A673 (cell line): ENCODE data around the gene RNF6. TPM values are rescaled to one million over a fixed set of nuclear protein-coding genes. Genes with fewer than 3 reads are reported as not detected.

Experiments
- BruUV-seq: library from RNA; stranded (reverse); fragments of 400-500 nt; replicated peaks from 2 replicates; lab custom pipeline; 2021; lab: Mats Ljungman, UMichigan
- CTCF ChIA-PET: fragments of 300-600 bp; sonication (Branson Sonifier 250); formaldehyde crosslinking; loops from one replicate; lab custom pipeline; 2022; ENCODE audit warnings: antibody characterized with exemption; lab: Charles Lee
- POLR2A ChIA-PET: fragments of 300-600 bp; sonication (Branson Sonifier 250); formaldehyde crosslinking; loops from one replicate; lab custom pipeline; 2022; ENCODE audit warnings: antibody characterized with exemption; ENCODE audit not compliant: low non-redundant PET; lab: Charles Lee
- DNase-seq: peaks from one replicate; pipeline ENCODE4 v3.0.0-alpha.2; 2015; ENCODE audit warnings: low spot score
- H3K27ac ChIP-seq: fragments of 200-600 bp; sonication (generic); 2 replicates; pipeline ENCODE4 v1.5.1; 2016; ENCODE audit warnings: mixed run types, low read depth, mild to moderate bottlenecking, mixed read lengths, antibody characterized with exemption, low read length; ENCODE audit not compliant: poor library complexity, severe bottlenecking
- H3K27me3 ChIP-seq: fragments of 200-600 bp; sonication (generic); replicated peaks from 2 replicates; pipeline ENCODE4 v1.6.1; 2017; ENCODE audit warnings: mixed run types, low read depth, mild to moderate bottlenecking, mixed read lengths, antibody characterized with exemption, low read length; ENCODE audit not compliant: insufficient read depth, poor library complexity
- H3K36me3 ChIP-seq: fragments of 200-600 bp; sonication (generic); 2 replicates; pipeline ENCODE4 v1.6.1; 2016; ENCODE audit warnings: mixed run types, mild to moderate bottlenecking, mixed read lengths, antibody characterized with exemption, low read length; ENCODE audit not compliant: insufficient read depth, poor library complexity, severe bottlenecking
- H3K4me1 ChIP-seq: fragments of 200-600 bp; sonication (generic); 2 replicates; pipeline ENCODE4 v1.6.1; 2017; ENCODE audit warnings: mixed run types, mild to moderate bottlenecking, mixed read lengths, antibody characterized with exemption, low read length; ENCODE audit not compliant: insufficient read depth, poor library complexity, severe bottlenecking
- H3K4me3 ChIP-seq: fragments of 200-600 bp; sonication (generic); 2 replicates; pipeline ENCODE4 v1.5.1; 2016; ENCODE audit warnings: low read depth, mixed run types, mild to moderate bottlenecking, mixed read lengths, low read length; ENCODE audit not compliant: poor library complexity, severe bottlenecking
- H3K9me3 ChIP-seq: fragments of 200-600 bp; sonication (generic); 2 replicates; pipeline ENCODE4 v1.6.1; 2016; ENCODE audit warnings: mixed run types, low read depth, mild to moderate bottlenecking, mixed read lengths, antibody characterized with exemption, low read length; ENCODE audit not compliant: poor library complexity, severe bottlenecking
- EZH2 ChIP-seq: fragments of 200-600 bp; sonication (generic); IDR thresholded peaks from 2 replicates; pipeline ENCODE4 v1.6.1; 2017; ENCODE audit warnings: borderline replicate concordance, low read depth, mild to moderate bottlenecking, mixed read lengths, antibody characterized with exemption, low read length; ENCODE audit not compliant: poor library complexity, severe bottlenecking
- intact Hi-C: fragments of 100-400 bp; cut with micrococcal nuclease; formaldehyde crosslinking; loops from one replicate; pipeline ENCODE4 v1.10.0; 2022; ENCODE audit not compliant: unreplicated experiment
- total RNA-seq: library from RNA; stranded (reverse); gene quantifications from 2 replicates; pipeline ENCODE4 v1.2.3, GENCODE V29; 2021
- TF ChIP-seq, protein P1 (sequence below): fragments of 300-800, 200-600 bp; sonication (generic); conservative IDR thresholded peaks from 2 replicates; pipeline ENCODE4 v1.5.1; 2017; ENCODE audit warnings: low read depth, mild to moderate bottlenecking, antibody characterized with exemption, low read length, moderate library complexity, mixed read lengths

The RNF6 gene
- total RNA-seq, 1 experiment from 2014 or later, result 42.2 TPM

DNA sequence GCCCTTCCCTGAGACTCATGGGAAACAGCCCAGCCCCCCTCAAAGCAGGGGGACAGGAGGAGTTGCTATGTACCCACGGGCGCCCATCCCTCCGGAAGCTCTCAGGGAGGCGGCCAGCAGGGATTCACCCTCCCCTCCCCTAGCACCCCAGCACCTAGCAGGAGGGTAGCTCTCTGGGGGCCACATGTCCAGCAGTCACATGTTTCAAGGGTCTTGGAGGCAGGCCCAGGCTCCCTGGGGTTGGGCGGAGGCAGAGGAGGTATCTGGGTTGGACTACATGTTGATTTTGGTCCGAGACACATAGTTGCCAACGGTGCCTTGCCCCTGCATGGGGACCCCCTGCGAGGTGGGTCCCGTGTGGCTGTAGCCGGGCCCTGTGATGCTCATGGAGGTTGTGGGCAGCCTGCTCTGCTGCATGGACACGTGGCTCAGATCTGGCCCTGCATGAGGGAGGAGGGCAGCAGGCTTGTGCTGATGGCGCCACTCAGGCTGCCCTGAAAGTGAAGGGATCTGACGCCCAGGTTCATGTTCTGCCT, 7.0 kb upstream of the RNF6 start:
- Histone ChIP-seq H3K27ac (no peak overlapping the region), H3K4me1 (no peaks in the 10 kb centered on the region), H3K27me3 (no peaks in the 10 kb centered on the region), H3K4me3 (no peak overlapping the region), H3K36me3 (no peaks in the 10 kb centered on the region), H3K9me3 (no peaks in the 10 kb centered on the region)
- DNase-seq, result no peak
- intact Hi-C loops, result no loop called here
- BruUV-seq, result no TSS peak
- TF ChIP-seq, protein P1, sequence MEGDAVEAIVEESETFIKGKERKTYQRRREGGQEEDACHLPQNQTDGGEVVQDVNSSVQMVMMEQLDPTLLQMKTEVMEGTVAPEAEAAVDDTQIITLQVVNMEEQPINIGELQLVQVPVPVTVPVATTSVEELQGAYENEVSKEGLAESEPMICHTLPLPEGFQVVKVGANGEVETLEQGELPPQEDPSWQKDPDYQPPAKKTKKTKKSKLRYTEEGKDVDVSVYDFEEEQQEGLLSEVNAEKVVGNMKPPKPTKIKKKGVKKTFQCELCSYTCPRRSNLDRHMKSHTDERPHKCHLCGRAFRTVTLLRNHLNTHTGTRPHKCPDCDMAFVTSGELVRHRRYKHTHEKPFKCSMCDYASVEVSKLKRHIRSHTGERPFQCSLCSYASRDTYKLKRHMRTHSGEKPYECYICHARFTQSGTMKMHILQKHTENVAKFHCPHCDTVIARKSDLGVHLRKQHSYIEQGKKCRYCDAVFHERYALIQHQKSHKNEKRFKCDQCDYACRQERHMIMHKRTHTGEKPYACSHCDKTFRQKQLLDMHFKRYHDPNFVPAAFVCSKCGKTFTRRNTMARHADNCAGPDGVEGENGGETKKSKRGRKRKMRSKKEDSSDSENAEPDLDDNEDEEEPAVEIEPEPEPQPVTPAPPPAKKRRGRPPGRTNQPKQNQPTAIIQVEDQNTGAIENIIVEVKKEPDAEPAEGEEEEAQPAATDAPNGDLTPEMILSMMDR, result no peak
- TF ChIP-seq EZH2, result no peak
- ChIA-PET CTCF (no interaction called here), POLR2A (no interaction called here)

DNA sequence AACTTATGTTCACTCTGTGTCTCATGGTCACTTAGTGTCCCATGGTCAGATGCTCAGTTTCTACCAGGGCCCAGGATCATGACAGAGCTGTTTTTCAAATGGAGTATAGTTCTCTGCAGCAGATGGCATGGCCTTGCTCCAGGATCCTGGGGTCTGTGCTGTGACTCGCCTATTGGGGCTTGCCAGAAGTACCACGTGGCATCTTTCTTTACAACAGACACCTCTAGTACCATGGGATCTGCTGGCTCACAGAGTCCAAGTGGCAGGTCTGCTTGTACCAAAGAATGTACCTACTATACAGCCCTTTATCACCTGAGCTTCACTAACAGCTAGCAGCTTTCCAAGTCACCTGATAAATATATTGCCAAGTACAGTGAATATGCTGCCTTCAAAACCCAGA, 6.0 kb upstream of the RNF6 start:
- intact Hi-C loops, result no loop called here
- H3K36me3 ChIP-seq, result no peaks in the 10 kb centered on the region
- no peaks in the 10 kb centered on the region for H3K4me1 ChIP-seq
- H3K27me3 ChIP-seq, result no peaks in the 10 kb centered on the region
- no peak overlapping the region for H3K4me3 ChIP-seq
- no peak for DNase-seq
- H3K9me3 ChIP-seq, result no peaks in the 10 kb centered on the region
- H3K27ac ChIP-seq, result no peak overlapping the region
- ChIA-PET POLR2A (interaction anchor here (0.6 kb wide), 1 partner anchor 27 kb away, joined by 8 read pairs; no protein-coding TSS in a partner anchor), CTCF (no interaction called here)
- BruUV-seq, result no TSS peak
- TF ChIP-seq, protein P1, result no peak
- no peak for TF ChIP-seq EZH2

DNA sequence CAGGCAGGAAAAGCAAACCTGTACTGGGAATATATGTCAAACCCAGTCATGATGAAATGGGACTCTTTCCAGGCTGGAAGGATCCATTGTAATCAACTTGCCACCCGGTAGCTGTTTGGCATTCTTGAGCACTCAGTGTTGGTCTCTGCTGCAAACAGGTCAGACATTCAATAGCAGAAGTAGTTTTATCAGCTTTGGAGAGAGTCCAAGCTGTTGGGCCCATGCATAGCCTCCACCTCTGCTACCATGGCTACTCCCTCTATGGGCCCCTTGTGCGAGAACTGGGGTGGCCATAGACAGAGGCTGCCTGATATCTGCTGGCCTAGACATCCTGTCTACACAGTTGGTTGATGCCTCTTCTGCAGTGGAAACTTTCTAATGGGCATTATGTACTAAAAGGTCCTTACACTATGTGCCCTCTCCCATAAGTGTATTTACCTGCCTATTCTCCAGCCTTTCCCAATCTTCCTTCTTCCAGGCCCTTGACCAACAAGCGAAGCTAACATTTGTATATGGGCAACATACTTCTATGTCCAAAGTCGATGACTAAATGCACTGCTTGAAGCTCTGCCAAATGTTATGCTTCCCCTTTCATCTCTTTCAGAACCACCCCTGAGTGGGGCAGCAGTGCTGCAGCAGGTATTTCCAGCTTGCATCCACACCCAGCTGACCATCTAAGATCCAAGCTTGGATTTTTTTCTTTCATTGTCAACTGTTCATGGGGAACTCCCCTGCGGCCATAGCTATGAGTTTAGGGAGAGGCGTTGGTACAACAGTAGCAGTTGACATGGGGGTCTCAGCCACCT, 5.3 kb upstream of the RNF6 start:
- no TSS peak for BruUV-seq
- ChIA-PET POLR2A (no interaction called here), CTCF (no interaction called here)
- DNase-seq, result no peak
- no peaks in the 10 kb centered on the region for H3K27me3 ChIP-seq
- intact Hi-C loops, result no loop called here
- no peak overlapping the region for H3K27ac ChIP-seq
- H3K9me3 ChIP-seq, result no peaks in the 10 kb centered on the region
- TF ChIP-seq, protein P1, result no peak
- no peak for TF ChIP-seq EZH2
- H3K4me1 ChIP-seq, result no peaks in the 10 kb centered on the region
- no peaks in the 10 kb centered on the region for H3K36me3 ChIP-seq
- no peak overlapping the region for H3K4me3 ChIP-seq
